Astrocyte (in vitro differentiated cells and primary cell): ENCODE measurements around the gene PLAAT4. TPM values are rescaled to one million over a fixed set of nuclear protein-coding genes. Genes with fewer than 3 reads are reported as not detected.

Experiments used
- DNase-seq: peaks from one replicate; pipeline ENCODE4 v3.0.0-alpha.2; 2010; ENCODE audit warnings: low read depth
- FAIRE-seq: peaks from 2 replicates; lab custom pipeline; 2011; peaks lifted over from hg19 to GRCh38; lab: Jason Lieb, UNC
- H2AFZ ChIP-seq: 2 replicates; pipeline ENCODE4 v1.6.0; 2012; ENCODE audit warnings: low read depth, low read length, inconsistent platforms
- H3K27ac ChIP-seq: 2 replicates; pipeline ENCODE4 v1.5.1; 2011; ENCODE audit warnings: low read depth, low read length, inconsistent platforms
- H3K27me3 ChIP-seq: 2 replicates; pipeline ENCODE4 v1.6.0; 2011; ENCODE audit warnings: low read length, inconsistent platforms; ENCODE audit not compliant: insufficient read depth
- H3K36me3 ChIP-seq: 2 replicates; pipeline ENCODE4 v1.5.1; 2011; ENCODE audit warnings: low read length, inconsistent platforms; ENCODE audit not compliant: insufficient read depth
- H3K4me1 ChIP-seq: 2 replicates; pipeline ENCODE4 v1.5.1; 2011; ENCODE audit warnings: low read length, inconsistent platforms; ENCODE audit not compliant: insufficient read depth
- H3K4me2 ChIP-seq: 2 replicates; pipeline ENCODE4 v1.6.0; 2012; ENCODE audit warnings: low read length, inconsistent platforms
- H3K4me3 ChIP-seq: 2 replicates; pipeline ENCODE4 v1.5.1; 2011; ENCODE audit warnings: low read depth, mild to moderate bottlenecking, low read length, inconsistent platforms; ENCODE audit not compliant: insufficient read depth
- H3K79me2 ChIP-seq: 2 replicates; pipeline ENCODE4 v1.6.0; 2012; ENCODE audit warnings: mild to moderate bottlenecking, low read length, inconsistent platforms; ENCODE audit not compliant: insufficient read depth
- H3K9ac ChIP-seq: 2 replicates; pipeline ENCODE4 v1.6.0; 2012; ENCODE audit warnings: mild to moderate bottlenecking, low read length, inconsistent platforms
- H3K9me3 ChIP-seq: 2 replicates; pipeline ENCODE4 v1.5.1; 2012; ENCODE audit warnings: low read depth, mild to moderate bottlenecking, low read length, inconsistent platforms; ENCODE audit not compliant: insufficient read depth
- H4K20me1 ChIP-seq: 2 replicates; pipeline ENCODE4 v1.6.0; 2012; ENCODE audit warnings: low read length, inconsistent platforms; ENCODE audit not compliant: insufficient read depth
- H3K27ac Mint-ChIP-seq: one replicate; pipeline ENCODE4 v1.8.0; 2021; ENCODE audit warnings: mild to moderate bottlenecking, mixed read lengths; ENCODE audit not compliant: unreplicated experiment
- H3K27me3 Mint-ChIP-seq: one replicate; pipeline ENCODE4 v1.8.0; 2021; ENCODE audit warnings: low read depth, mixed read lengths; ENCODE audit not compliant: unreplicated experiment
- H3K36me3 Mint-ChIP-seq: one replicate; pipeline ENCODE4 v1.8.0; 2021; ENCODE audit warnings: low read depth, mixed read lengths; ENCODE audit not compliant: unreplicated experiment
- H3K4me1 Mint-ChIP-seq: one replicate; pipeline ENCODE4 v1.8.0; 2021; ENCODE audit warnings: low read depth, mixed read lengths; ENCODE audit not compliant: unreplicated experiment
- H3K4me3 Mint-ChIP-seq: one replicate; pipeline ENCODE4 v1.8.0; 2021; ENCODE audit warnings: mild to moderate bottlenecking, moderate library complexity, mixed read lengths; ENCODE audit not compliant: unreplicated experiment
- H3K9me3 Mint-ChIP-seq: one replicate; pipeline ENCODE4 v1.8.0; 2021; ENCODE audit warnings: mild to moderate bottlenecking, mixed read lengths; ENCODE audit not compliant: unreplicated experiment
- EZH2 ChIP-seq: IDR thresholded peaks from 2 replicates; pipeline ENCODE4 v1.6.1; 2012; ENCODE audit warnings: mild to moderate bottlenecking, low read length, inconsistent platforms; ENCODE audit not compliant: insufficient read depth
- total RNA-seq: library from RNA; stranded (reverse); gene quantifications from 2 replicates; pipeline ENCODE4 v1.2.1, GENCODE V29; 2021
- TF ChIP-seq, protein P1 (sequence below): IDR thresholded peaks from 2 replicates; pipeline ENCODE4 v1.5.1; 2011; ENCODE audit warnings: low read depth, mild to moderate bottlenecking, inconsistent platforms, low read length, moderate library complexity; ENCODE audit not compliant: insufficient read depth

The PLAAT4 gene
- total RNA-seq, 1 donor from 2014 or later = 4.9 TPM

DNA sequence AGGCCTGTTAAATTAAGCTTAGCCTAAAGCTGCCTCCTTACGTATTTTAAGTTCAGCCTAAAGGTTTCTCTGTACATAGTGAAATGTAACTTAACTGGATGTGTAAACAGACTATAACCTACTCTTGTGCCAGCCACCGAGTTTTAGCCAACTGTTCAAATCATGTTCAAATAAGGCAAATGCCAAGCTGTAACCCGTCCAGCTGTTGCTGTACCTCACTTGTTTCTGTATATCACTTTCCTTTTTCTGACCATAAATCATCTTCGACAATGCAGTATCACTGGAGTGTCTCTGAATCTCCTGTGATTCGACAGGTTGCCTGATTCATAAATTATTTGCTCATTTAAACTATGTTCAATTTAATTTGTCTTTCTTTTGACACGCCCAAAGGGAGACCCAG is 41.6 kb upstream of the PLAAT4 start:
- Histone ChIP-seq H3K36me3 (no peaks in the 10 kb centered on the region), H3K27ac (no peak overlapping the region), H3K4me2 (no peak overlapping the region), H3K79me2 (no peaks in the 10 kb centered on the region), H3K27me3 (peaks cover 26% of the 10 kb centered on the region), H3K9me3 (peaks cover 6% of the 10 kb centered on the region), H3K4me3 (no peak overlapping the region), H4K20me1 (no peaks in the 10 kb centered on the region), H2AFZ (no peak overlapping the region), H3K9ac (no peak overlapping the region), H3K4me1 (peaks cover 14% of the 10 kb centered on the region)
- Mint-ChIP-seq H3K4me3 (no peak overlapping the region), H3K27me3 (peaks cover 2% of the 10 kb centered on the region), H3K4me1 (peaks cover 12% of the 10 kb centered on the region), H3K36me3 (no peaks in the 10 kb centered on the region), H3K9me3 (peaks cover 21% of the 10 kb centered on the region), H3K27ac (no peak overlapping the region)
- no peak for TF ChIP-seq EZH2
- TF ChIP-seq, protein P1, sequence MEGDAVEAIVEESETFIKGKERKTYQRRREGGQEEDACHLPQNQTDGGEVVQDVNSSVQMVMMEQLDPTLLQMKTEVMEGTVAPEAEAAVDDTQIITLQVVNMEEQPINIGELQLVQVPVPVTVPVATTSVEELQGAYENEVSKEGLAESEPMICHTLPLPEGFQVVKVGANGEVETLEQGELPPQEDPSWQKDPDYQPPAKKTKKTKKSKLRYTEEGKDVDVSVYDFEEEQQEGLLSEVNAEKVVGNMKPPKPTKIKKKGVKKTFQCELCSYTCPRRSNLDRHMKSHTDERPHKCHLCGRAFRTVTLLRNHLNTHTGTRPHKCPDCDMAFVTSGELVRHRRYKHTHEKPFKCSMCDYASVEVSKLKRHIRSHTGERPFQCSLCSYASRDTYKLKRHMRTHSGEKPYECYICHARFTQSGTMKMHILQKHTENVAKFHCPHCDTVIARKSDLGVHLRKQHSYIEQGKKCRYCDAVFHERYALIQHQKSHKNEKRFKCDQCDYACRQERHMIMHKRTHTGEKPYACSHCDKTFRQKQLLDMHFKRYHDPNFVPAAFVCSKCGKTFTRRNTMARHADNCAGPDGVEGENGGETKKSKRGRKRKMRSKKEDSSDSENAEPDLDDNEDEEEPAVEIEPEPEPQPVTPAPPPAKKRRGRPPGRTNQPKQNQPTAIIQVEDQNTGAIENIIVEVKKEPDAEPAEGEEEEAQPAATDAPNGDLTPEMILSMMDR = no peak
- peak; percentile 23 for FAIRE-seq
- no peak for DNase-seq

DNA sequence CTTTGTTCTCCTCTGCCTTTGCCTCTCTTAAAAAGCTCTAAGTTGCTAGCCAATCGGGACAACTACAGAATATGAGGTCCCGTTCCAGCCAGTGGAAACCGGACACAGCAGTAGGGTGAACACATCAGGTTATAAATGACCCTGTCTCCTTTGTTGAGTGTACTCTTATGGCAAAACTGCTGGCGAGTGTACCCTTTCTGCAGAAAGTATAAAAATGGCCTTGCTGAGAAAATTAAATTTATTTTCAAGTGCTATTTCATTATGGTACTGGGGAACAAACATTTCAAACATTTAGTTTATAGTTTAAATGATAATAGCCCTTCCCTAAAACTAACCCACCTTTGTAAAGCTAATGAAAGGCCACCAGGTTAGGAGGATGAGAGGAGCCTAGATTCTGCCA is 36.7 kb upstream of the PLAAT4 start:
- H3K4me3 ChIP-seq = no peak overlapping the region
- no peaks in the 10 kb centered on the region for H3K36me3 ChIP-seq
- no peaks in the 10 kb centered on the region for H4K20me1 ChIP-seq
- no peak for DNase-seq
- H3K36me3 Mint-ChIP-seq = peaks cover 4% of the 10 kb centered on the region
- no peak overlapping the region for H3K9ac ChIP-seq
- no peaks in the 10 kb centered on the region for H3K4me1 ChIP-seq
- no peak for TF ChIP-seq EZH2
- TF ChIP-seq, protein P1 = no peak
- peaks cover 5% of the 10 kb centered on the region for H3K27me3 ChIP-seq
- H2AFZ ChIP-seq = no peak overlapping the region
- H3K4me3 Mint-ChIP-seq = no peak overlapping the region
- no peak for FAIRE-seq
- no peak overlapping the region for H3K4me2 ChIP-seq
- peaks cover 10% of the 10 kb centered on the region for H3K27me3 Mint-ChIP-seq
- H3K79me2 ChIP-seq = no peaks in the 10 kb centered on the region
- H3K9me3 ChIP-seq = peaks cover 10% of the 10 kb centered on the region
- H3K9me3 Mint-ChIP-seq = peaks cover 30% of the 10 kb centered on the region
- no peak overlapping the region for H3K27ac ChIP-seq
- no peak overlapping the region for H3K27ac Mint-ChIP-seq
- H3K4me1 Mint-ChIP-seq = no peaks in the 10 kb centered on the region

DNA sequence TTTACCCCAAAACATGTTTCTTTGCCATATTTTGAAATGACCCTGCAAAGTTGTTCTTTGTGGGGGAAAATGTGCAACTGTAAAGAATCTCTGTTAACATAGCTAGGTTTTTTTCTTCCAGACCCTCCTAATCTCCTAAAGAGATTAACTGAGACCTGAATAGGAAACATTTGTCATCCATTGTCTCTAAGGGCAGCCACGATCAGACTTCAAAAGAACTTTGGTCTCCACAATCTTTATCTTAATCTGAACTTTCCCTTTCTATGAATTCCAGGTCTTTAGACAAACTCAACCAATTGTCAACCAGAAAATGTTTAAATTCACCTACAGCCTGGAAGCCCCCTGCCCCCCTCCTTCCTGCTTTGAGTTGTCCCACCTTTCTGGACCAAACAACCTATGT is 35.4 kb upstream of the PLAAT4 start:
- H3K27ac Mint-ChIP-seq = no peak overlapping the region
- H3K27me3 Mint-ChIP-seq = peaks cover 11% of the 10 kb centered on the region
- no peaks in the 10 kb centered on the region for H3K4me1 Mint-ChIP-seq
- no peak for DNase-seq
- no peak for FAIRE-seq
- peaks cover 10% of the 10 kb centered on the region for H3K9me3 ChIP-seq
- H3K4me2 ChIP-seq = no peak overlapping the region
- no peaks in the 10 kb centered on the region for H3K36me3 ChIP-seq
- no peak overlapping the region for H2AFZ ChIP-seq
- H3K4me3 ChIP-seq = no peak overlapping the region
- TF ChIP-seq, protein P1 = no peak
- no peak for TF ChIP-seq EZH2
- peaks cover 25% of the 10 kb centered on the region for H3K9me3 Mint-ChIP-seq
- no peak overlapping the region for H3K9ac ChIP-seq
- H3K36me3 Mint-ChIP-seq = peaks cover 4% of the 10 kb centered on the region
- no peaks in the 10 kb centered on the region for H4K20me1 ChIP-seq
- no peaks in the 10 kb centered on the region for H3K4me1 ChIP-seq
- no peaks in the 10 kb centered on the region for H3K27me3 ChIP-seq
- no peak overlapping the region for H3K4me3 Mint-ChIP-seq
- no peak overlapping the region for H3K27ac ChIP-seq
- no peaks in the 10 kb centered on the region for H3K79me2 ChIP-seq
